T47D (cell line): ENCODE measurements around the gene KCNJ12.

ENCODE experiments used
- DNase-seq, 2 experiments: peaks; one replicate each; pipeline versions ENCODE4 v3.0.0 to v3.0.0-alpha.2; 2011 to 2012; ENCODE audit warnings: low read depth in 1 of 2, low spot score in 1 of 2
- JUND ChIP-seq: IDR thresholded peaks from 2 replicates; pipeline ENCODE4 v1.6.1; 2012; ENCODE audit warnings: low read depth
- in situ Hi-C: cut with HindIII; loops from 2 replicates; pipeline ENCODE4 v1.10.0; 2016; ENCODE audit warnings: low sequenced_read_pairs, low pct_unique_long_range_greater_than_20kb

The KCNJ12 gene

DNA sequence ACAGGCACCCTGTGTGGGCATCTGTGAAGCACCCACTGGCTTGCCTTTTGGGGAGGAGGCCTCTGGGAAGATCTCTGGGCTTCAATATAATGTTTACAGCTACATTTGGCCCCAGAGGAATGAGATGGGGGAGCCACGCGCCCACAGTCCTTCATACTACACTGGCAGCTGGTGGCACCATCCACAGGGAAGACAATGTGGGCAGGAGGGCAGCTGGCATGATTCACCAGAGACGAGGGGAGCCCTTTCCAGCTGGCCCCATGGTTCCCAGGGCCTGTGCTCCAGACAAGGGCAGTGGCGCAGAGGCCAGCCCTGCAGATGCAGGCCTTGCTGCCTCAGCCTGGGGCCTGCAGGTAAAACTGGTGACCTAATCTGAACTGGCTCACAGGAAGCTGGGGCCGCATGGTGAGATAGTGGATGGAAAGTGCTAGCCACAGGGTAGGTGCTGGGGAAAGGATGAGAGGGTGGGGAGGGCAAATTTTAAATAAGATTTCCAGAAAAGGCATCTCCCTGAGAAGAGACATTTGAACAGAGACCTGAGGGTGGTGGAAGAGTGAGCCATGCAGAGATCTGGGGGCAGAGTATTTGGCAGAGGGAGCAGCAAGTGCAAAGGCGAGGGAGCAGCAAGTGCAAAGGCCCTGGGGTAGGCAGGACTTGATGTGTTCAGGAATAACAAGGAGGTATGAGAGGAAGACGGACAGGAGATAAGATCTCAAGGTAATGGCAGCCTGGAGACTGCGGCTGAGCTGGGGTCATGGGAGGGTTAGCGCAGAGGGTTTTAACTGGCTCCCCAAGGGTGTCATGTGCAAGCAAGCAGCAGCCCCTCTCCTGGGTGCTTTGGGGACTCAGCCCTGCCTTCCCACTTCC, 12.1 kb upstream of the KCNJ12 start:
- DNase-seq, result no peak

DNA sequence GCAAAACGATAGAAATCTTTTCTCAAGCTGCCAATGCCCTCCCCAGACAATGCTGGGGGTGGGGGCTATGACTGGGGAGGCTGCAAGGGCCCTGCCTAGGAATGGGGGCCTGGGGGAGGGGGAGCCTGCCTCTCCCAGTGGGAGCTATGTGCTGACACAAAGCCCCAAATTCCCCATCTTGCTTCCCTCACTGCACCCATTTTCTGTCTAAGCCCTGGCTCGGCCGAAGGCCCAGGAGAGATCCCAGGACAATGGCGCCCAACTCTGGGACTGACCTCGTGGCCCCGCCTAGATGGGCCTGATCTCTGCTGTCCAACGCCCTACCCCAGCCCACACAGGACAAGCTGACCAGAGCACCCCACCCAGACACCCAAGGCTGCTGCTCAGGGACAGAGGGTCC, 11.1 kb upstream of the KCNJ12 start:
- in situ Hi-C loops, result no loop called here
- TF ChIP-seq JUND, result no peak
- DNase-seq, result no peak

More for the DNA sequence above, 12.1 kb upstream of the KCNJ12 start:
- TF ChIP-seq JUND, result no peak
- in situ Hi-C loops, result no loop called here

DNA sequence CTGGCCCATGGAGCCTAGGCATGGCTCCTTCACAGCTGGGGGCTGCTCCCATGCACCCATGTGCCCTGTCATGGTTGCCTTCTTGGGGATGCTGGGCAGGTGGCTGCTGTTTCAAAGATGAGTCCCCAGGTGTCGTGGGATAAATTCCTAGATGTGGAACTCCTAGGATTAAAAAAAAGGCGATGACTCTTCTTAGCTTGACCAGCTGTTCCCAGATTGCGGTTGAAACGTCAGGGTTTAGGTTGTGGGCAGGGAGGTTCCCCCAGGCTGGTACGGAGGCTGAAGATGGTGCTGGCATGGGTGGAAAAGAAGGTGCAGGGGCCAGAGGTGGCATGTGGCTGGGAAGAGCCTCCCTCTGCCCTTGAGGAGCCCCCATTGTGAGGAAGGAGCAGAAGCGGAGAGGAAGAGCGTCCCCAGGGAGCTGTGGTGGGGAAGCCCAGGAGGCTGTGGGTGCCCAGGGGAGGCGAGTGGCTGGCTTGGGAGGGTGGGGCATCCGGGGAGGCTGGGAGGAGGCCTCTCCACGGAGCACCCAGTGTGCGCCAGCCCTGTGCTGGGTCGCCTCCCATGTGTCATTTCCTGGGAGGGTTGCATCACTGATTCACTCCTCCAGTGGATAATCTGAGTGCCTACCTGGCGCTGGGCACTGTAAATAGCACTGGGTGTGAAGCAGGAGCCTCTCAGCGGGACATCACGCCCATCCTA, 7.5 kb upstream of the KCNJ12 start:
- TF ChIP-seq JUND, result no peak
- in situ Hi-C loops, result no loop called here
- DNase-seq, result no peak

DNA sequence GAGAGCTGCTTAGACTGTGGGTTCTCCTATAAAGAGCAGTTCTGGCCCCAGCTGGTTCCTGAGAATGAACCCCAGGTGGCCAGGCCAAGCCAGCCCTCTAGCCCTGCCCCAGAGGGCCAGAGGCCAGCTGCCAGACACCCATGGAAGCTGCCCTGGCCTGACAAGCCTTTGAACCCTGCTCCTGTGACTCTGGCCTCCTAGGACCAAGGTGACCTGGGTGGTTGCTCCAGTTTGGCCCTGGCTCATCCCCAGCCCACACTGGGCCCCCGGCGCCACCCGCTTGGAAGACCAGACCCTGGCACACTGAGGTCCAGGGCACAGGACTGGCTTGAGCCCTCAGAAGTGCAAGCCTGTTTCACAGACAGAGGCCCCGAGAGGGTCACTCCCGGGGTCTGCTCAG, 6.8 kb upstream of the KCNJ12 start:
- in situ Hi-C loops, result no loop called here
- no peak for DNase-seq
- TF ChIP-seq JUND, result no peak

DNA sequence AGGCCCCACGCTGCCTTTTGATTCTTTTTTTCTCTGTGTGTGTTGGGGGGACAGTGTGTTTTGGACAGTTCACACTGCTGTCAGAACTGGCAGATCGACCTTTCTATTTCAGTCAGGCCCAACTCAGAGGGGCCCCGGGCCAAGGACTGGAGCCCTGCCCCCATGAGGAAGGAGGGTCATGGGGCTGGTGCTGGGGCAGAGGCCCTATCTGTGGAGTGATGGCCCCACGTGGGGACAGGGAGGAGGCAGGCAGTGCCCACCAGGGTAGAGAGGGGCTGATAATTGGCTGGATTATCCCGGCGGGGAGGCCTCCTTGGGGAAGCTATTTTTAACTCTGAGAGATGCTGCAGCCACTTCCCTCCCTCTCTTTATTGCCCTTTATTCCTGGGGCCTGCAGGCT, 5.7 kb upstream of the KCNJ12 start:
- no peak for TF ChIP-seq JUND
- DNase-seq, result no peak
- in situ Hi-C loops, result no loop called here

DNA sequence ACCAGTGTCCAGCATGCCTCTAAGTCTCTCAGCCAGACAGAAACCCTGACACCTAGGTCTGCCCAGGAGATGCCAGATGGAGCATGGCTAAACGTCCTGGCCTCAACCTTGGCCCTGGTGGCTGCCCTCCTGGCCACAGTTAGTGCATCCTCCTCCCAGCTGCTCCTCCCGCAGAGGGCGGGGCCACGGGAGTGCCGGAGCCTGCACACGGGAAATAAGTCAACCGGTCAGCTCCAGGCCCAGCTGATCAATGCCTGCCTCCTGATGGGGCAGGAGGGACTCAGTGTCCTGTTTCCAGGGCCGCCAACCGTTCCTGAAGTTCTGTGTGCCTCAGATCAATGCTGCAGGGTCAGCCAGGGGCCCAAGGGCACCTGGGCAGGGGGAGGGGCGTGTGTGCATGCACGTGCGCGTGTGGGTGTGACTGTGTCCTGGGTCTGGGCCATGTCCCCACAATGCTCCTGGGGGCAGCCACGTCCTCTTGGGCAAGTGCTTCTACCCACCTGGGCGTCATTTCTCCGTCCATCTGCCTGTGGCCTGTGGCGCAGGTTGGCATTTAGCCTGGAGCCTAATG, 4.6 kb upstream of the KCNJ12 start:
- TF ChIP-seq JUND, result no peak
- in situ Hi-C loops, result no loop called here
- DNase-seq, result no peak

DNA sequence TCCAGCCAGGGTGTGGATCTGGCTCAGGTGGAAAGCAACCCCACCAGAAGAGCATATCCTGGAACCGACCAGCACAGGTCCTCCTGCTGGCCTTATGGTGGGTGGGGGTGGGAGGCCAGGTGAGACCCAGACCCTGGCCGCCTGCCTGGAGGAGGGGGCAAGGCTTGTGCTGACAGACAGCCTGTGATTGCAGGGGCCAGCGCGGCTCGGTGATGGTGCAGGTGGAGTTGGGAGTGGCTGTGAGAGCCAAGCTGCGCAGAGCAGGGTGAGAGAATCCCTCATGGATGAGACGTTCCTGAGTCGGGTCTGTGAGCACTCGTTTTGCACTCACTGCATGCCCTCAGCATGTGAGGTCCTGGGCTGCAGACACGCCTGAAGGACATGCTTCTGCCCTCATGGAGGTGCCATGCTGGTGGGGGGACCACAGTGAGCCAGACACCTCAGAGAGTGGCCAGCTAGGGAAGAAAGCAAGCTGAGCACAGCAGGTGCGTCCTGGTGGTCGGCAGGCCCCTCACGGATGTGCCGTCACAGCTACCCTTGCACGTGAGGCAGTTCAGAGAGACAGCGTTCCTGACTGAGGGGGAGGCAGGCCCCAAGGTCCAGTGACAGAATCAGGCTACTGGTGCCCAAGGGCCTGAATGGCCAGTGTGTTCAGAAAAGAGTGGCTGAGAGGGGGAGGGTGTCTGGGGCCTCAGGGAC, 3.8 kb upstream of the KCNJ12 start:
- no peak for TF ChIP-seq JUND
- no peak for DNase-seq
- in situ Hi-C loops, result no loop called here

DNA sequence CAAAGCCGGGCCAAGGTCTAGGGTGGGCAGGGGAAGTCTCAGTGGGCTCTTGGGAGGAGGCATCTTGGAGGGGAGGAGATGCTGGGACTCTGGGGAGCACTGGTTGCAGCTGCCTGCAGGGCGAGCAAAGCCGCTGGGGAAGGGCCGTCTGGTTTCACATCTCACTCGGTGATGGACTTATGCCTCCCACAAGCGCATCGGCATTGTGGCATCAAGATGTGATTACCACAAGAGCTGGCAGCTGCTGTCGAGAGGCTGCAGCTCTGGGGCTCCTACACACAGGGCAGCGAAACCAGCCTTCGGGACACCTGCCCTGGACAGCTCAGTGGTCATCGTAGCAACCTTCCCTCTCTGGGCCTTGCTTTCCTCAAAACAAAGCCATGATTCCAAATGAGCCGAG, 3.1 kb upstream of the KCNJ12 start:
- no peak for TF ChIP-seq JUND
- in situ Hi-C loops, result no loop called here
- DNase-seq, result no peak

DNA sequence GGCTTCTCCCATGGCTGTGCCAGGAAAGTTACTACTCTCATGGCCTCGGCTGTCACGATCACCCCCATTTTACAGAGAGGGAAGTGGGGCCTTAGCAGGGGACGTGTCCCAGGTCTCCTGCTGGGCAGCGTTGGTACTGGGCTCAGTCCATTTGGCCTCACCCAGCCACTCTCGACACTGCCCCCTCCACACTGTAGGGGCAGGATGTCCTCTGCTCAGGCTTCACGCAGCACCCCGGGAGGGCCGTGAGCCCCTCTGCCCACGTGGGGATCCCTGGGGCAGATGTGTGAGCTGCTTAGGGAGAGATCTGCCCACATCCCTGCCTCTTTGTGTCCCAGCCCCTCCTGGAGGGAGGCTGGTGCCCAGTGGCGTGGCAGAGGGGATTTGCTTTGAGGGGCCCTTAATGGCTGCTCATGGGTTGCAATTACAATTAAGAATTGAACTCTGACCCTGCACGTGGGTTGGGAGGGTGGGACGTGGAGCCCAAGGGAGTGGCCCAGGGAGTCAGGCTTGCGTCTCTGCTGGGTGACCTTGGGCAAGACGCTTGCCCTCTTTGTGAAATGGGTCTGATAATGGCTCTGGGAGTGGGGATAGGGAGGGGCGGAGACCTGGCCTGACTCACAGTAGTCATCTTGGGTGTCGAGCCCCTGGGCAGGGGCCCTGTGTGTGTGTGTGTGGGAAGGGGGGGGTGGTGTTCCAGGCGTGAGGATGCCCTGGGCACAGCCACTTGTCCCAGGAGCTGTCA, 2.3 kb upstream of the KCNJ12 start:
- TF ChIP-seq JUND, result no peak
- DNase-seq, result no peak
- in situ Hi-C loops, result no loop called here

DNA sequence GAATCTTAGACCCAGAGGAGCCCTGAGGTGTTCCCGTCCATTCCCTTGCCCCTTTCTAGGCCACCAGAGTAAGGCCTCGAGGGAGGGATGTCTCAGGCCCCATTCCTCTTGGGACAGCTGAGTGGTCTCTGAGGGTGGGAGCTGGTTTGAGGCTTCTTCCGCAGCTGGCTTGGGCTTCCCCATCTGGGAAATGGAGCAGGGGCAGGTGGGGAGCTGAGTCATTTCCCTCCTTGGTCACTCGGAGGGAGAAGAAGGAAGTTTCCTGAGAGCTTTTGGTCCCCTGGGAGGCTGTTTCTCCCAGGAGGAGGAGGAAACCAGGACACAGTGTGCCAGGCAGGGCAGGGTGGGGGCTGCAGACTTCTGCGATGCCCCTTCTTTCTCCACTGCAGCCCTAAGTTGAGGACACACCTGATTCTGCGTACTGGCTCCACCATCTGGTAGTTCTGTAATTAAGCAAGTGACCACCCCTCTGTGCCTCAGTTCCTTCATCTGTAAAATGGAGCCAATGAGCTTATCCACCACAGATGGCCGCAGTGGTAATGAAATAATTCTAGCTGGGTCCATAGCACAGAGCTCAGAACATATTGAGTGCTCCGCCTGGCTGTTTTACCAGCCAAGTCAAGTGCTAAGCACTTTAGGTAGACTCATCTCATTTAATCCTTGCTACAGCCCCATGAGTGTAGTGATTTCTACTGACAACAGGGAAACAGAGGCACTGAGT, 1.6 kb upstream of the KCNJ12 start:
- no peak for DNase-seq
- in situ Hi-C loops, result no loop called here

DNA sequence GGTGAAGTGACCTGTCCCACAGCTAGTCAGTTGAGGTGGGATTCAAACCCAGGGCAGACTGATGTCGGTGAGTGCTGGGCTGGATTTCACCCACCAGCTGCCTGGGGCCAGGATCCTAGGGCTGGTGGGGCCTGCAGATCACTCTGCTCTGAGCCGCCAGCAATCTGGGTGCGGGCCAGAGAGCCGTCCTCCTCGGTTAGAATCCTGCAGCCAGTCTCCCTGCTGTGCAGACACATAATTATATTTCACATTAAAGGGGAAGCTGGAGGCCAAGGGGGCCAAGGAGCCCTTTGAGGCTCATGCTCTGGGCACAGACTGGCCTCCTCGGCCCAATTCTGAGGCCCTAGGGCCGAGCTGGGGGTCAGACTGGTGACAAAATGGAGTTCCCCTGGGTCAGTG, 996 bp upstream of the KCNJ12 start:
- DNase-seq, result no peak
- in situ Hi-C loops, result no loop called here

More for the DNA sequence above, 1.6 kb upstream of the KCNJ12 start:
- TF ChIP-seq JUND, result no peak

More for the DNA sequence above, 996 bp upstream of the KCNJ12 start:
- no peak for TF ChIP-seq JUND
